ENCODE data around the gene TMEM150C. TPM values are rescaled to one million over a fixed set of nuclear protein-coding genes. Genes with fewer than 3 reads are reported as not detected.

The TMEM150C gene
- 0.53 to 1.4 TPM (median 1.0 TPM) in 5 replicates for total RNA-seq (2022; extraction: Qiagen RNA extraction)

DNA sequence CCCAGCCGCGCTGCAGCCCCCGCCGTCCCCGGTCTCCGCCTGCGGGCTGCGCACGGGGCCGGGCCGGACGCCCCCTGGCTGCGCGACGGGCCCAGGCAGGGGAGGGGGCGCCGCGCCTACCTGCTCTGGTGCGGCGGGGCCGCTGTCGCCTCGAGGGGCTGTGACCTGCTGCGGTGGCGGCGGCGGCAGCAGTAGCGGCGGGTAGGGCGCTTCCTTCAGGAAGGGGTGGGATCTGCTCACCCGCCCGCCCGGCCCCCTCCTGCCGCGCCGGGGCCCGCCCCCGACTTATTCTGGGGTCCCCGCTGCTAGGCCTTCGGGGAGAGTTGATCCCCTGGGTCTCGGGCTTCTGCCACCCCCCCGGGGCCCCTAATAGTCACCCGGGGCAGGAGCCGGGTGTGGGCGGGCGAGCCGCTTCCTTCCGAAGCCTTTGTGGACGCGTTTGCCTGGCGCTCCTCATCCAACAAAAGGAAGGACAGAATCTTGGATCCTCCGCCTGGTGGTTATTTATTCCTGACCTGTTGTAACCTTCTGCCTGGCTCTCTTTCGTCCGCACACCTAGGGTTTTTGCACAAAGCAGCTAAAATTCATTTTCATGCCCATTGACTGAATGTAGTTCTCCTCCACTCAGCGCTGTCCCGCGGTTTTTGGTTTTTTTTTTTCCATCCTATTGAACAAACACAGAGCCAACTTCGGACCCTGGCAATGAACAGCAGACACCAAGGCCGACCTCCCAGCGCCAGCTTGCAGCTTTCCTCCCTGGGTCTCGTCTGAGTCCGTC lies at the start of gene TMEM150C:
TMEM150C (minus strand) TSS at position 203 of the 778 bp plus-strand sequence. CDS start 57,331 bp downstream, outside the sequence.

Other genes starting within 250 kb of the TMEM150C start
- 230 to 330 TPM (median 232 TPM) in 5 replicates for gene HNRNPD, start 188.0 kb downstream of the TMEM150C start, total RNA-seq (2022; extraction: Qiagen RNA extraction)
- 230 to 388 TPM (median 275 TPM) in 5 replicates for gene HNRNPDL, start 131.5 kb downstream of the TMEM150C start, total RNA-seq (2022; extraction: Qiagen RNA extraction)
- gene ENOPH1, start 131.4 kb downstream of the TMEM150C start, total RNA-seq (2022; extraction: Qiagen RNA extraction) = 27.7 to 31.2 TPM (median 29.8 TPM) in 5 replicates
- gene SCD5, start 236.8 kb upstream of the TMEM150C start, total RNA-seq (2022; extraction: Qiagen RNA extraction) = 6.1 to 7.6 TPM (median 6.8 TPM) in 5 replicates